Superior temporal gyrus (tissue), 1 donor: ENCODE data around the gene TPCN1.

ENCODE experiments used
- DNase-seq: peaks from one replicate; pipeline ENCODE4 v3.0.0-alpha.2; 2016; ENCODE audit errors: extremely low spot score

Gene TPCN1

GRCh38 chr12:113334786-113335539 is 113.7 kb downstream of the TPCN1 start, which contains the start of gene SLC8B1:
Gene SLC8B1 (minus strand): TSS chr12:113335109. CDS start chr12:113332878, 2,231 bp downstream.
- DNase-seq, result peak; percentile 79

- DNase-seq, result no peak
Observed at GRCh38 chr12:113339540-113339939, 118.3 kb downstream of the TPCN1 start.

GRCh38 chr12:113340061-113340460 is 118.8 kb downstream of the TPCN1 start:
- no peak for DNase-seq

- DNase-seq, result no peak
Observed at GRCh38 chr12:113341535-113341934, 120.3 kb downstream of the TPCN1 start.

GRCh38 chr12:113345318-113345717 is 124.1 kb downstream of the TPCN1 start:
- DNase-seq, result no peak

GRCh38 chr12:113346353-113346752 is 125.1 kb downstream of the TPCN1 start:
- no peak for DNase-seq

GRCh38 chr12:113347107-113347506 is 125.8 kb downstream of the TPCN1 start:
- no peak for DNase-seq

GRCh38 chr12:113347892-113348291 is 126.6 kb downstream of the TPCN1 start:
- no peak for DNase-seq
